Keratinocyte (primary cell): Measurements from ENCODE around the gene BID. TPM values are rescaled to one million over a fixed set of nuclear protein-coding genes. Genes with fewer than 3 reads are reported as not detected.

Experiments
- DNase-seq: peaks from one replicate; pipeline ENCODE4 v3.0.0-alpha.2; 2011; ENCODE audit warnings: low read depth, missing footprints, low spot score
- FAIRE-seq: peaks from 2 replicates; lab custom pipeline; 2011; peaks lifted over from hg19 to GRCh38; lab: Jason Lieb, UNC
- H2AFZ ChIP-seq: 2 replicates; pipeline ENCODE4 v1.6.0; 2012; ENCODE audit warnings: low read length, control low read depth, inconsistent platforms; ENCODE audit not compliant: control insufficient read depth
- H3K27ac ChIP-seq: 2 replicates; pipeline ENCODE4 v1.5.1; 2011; ENCODE audit warnings: low read length; ENCODE audit not compliant: control insufficient read depth, insufficient read depth
- H3K27me3 ChIP-seq: 3 replicates; pipeline ENCODE4 v1.6.0; 2011; ENCODE audit warnings: low read length; ENCODE audit not compliant: control insufficient read depth, insufficient read depth; ENCODE audit errors: extremely low read depth
- H3K36me3 ChIP-seq, 2 experiments: 2 replicates in 1 of 2; 3 replicates in 1 of 2; pipeline ENCODE4 v1.5.1; 2011; ENCODE audit warnings: low read length in 2 of 2, mild to moderate bottlenecking in 1 of 2; ENCODE audit not compliant: control insufficient read depth in 2 of 2, insufficient read depth in 2 of 2; ENCODE audit errors: extremely low read depth in 1 of 2
- H3K4me1 ChIP-seq: 3 replicates; pipeline ENCODE4 v1.5.1; 2011; ENCODE audit warnings: low read length; ENCODE audit not compliant: control insufficient read depth, insufficient read depth; ENCODE audit errors: extremely low read depth
- H3K4me2 ChIP-seq: 3 replicates; pipeline ENCODE4 v1.6.0; 2011; ENCODE audit warnings: low read depth, low read length; ENCODE audit not compliant: control insufficient read depth, insufficient read depth; ENCODE audit errors: extremely low read depth
- H3K4me3 ChIP-seq, 3 experiments: fragments of 200-600 bp in 1 of 3; sonication (generic) in 1 of 3; 2 replicates in 2 of 3; 3 replicates in 1 of 3; pipeline ENCODE4 v1.5.1; 2011 to 2016; ENCODE audit warnings: low read length in 3 of 3, mild to moderate bottlenecking in 3 of 3, control low read depth in 2 of 3, inconsistent platforms in 1 of 3, low read depth in 1 of 3, mixed read lengths in 1 of 3, mixed run types in 1 of 3, moderate library complexity in 1 of 3; ENCODE audit not compliant: control insufficient read depth in 2 of 3, insufficient read depth in 2 of 3; ENCODE audit errors: extremely low read depth in 1 of 3
- H3K79me2 ChIP-seq: 2 replicates; pipeline ENCODE4 v1.6.0; 2012; ENCODE audit warnings: low read length; ENCODE audit not compliant: control insufficient read depth, insufficient read depth
- H3K9ac ChIP-seq: 3 replicates; pipeline ENCODE4 v1.6.0; 2011; ENCODE audit warnings: low read length; ENCODE audit not compliant: control insufficient read depth, insufficient read depth; ENCODE audit errors: extremely low read depth
- H3K9me1 ChIP-seq: 3 replicates; pipeline ENCODE4 v1.6.0; 2011; ENCODE audit warnings: low read length; ENCODE audit not compliant: control insufficient read depth, insufficient read depth; ENCODE audit errors: extremely low read depth
- H3K9me3 ChIP-seq: 2 replicates; pipeline ENCODE4 v1.5.1; 2012; ENCODE audit warnings: low read depth, low read length; ENCODE audit not compliant: control insufficient read depth
- H4K20me1 ChIP-seq: 3 replicates; pipeline ENCODE4 v1.6.0; 2011; ENCODE audit warnings: low read length; ENCODE audit not compliant: control insufficient read depth, insufficient read depth; ENCODE audit errors: extremely low read depth
- EZH2 ChIP-seq: IDR thresholded peaks from one replicate; pipeline ENCODE4 v1.6.1; 2012; ENCODE audit warnings: inconsistent platforms, mild to moderate bottlenecking, low read length, moderate library complexity
- dilution Hi-C: fragments of 300-500 bp; cut with MboI; formaldehyde crosslinking; loops from one replicate; pipeline ENCODE4 v1.7.0; 2020; ENCODE audit warnings: low sequenced_read_pairs; ENCODE audit not compliant: extremely low pct_ligation_motif_present
- polyA plus RNA-seq, 5 experiments: library from polyadenylated mRNA; depleted of rRNA in 3 of 5; stranded (reverse) in 3 of 5; stranded (forward) in 1 of 5; unstranded in 1 of 5; fragments of >200 nt; gene quantifications; 1 replicate in 1 of 5; 2 replicates in 3 of 5; 3 replicates in 1 of 5; pipeline versions ENCODE4 v1.2.1 to v1.2.3, GENCODE V29; 2011 to 2012; ENCODE audit warnings: missing spikeins in 2 of 5, low read depth in 1 of 5, low replicate concordance in 1 of 5
- TF ChIP-seq, protein P1 (sequence below), 3 experiments: IDR thresholded peaks in 1 of 3; conservative IDR thresholded peaks in 1 of 3; optimal IDR thresholded peaks in 1 of 3; 2 replicates in 2 of 3; 3 replicates in 1 of 3; pipeline versions ENCODE3 to v1.5.1; 2011; ENCODE audit warnings: low read length in 3 of 3, mild to moderate bottlenecking in 3 of 3, moderate library complexity in 2 of 3, control low read depth in 1 of 3, inconsistent platforms in 1 of 3; ENCODE audit not compliant: insufficient read depth in 2 of 3; ENCODE audit errors: extremely low read depth in 1 of 3

The BID gene
- polyA plus RNA-seq, 1 donor (not counting 4 experiments of a cell fraction or from before 2014, with no cell fraction given) = 46.0 TPM

DNA sequence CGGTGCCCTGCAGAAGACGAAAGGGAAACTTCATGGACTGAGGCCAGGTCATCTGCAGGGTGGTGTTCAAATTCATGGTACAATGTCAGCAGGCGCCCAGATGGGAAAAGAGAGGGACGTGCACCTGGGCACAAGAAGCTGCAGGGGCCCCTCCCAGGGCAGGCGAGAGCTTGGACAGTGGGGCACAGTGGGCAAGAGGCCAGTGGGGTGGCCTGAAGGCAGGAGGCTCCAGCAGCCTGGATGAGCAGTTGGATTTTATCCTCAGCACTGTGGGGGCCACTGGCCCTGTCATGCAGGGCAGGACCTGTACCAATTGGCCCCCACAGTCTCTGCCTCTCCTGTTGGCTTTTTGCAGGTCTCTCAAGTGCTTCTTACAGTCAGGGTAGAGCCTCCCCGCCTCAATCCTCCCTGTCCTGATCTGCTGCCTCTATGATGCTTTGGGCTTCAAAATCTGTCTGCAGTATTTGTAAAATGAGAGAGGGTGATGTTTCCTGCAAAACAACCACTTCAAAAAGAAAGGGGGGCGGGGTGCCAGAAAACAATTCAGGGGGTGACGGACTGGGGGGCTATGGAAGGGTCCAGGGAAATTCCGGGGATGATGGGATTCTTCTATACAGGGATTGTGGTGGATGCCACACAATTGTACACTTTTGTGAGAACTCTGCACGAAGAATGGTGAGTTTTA is 1.7 kb upstream of the BID start:
- Histone ChIP-seq H3K27me3 (peaks cover 11% of the 10 kb centered on the region), H3K9me3 (no peaks in the 10 kb centered on the region), H3K9ac (no peak overlapping the region), H3K4me1 (peaks cover 13% of the 10 kb centered on the region), H3K9me1 (no peaks in the 10 kb centered on the region), H3K79me2 (peaks cover 11% of the 10 kb centered on the region), H3K4me3 (no peak overlapping the region), H2AFZ (no peak overlapping the region), H3K4me2 (no peak overlapping the region), H4K20me1 (peaks cover 11% of the 10 kb centered on the region), H3K27ac (no peak overlapping the region), H3K36me3 (no peaks in the 10 kb centered on the region)
- dilution Hi-C loops = no loop called here
- no peak for TF ChIP-seq EZH2
- TF ChIP-seq, protein P1, sequence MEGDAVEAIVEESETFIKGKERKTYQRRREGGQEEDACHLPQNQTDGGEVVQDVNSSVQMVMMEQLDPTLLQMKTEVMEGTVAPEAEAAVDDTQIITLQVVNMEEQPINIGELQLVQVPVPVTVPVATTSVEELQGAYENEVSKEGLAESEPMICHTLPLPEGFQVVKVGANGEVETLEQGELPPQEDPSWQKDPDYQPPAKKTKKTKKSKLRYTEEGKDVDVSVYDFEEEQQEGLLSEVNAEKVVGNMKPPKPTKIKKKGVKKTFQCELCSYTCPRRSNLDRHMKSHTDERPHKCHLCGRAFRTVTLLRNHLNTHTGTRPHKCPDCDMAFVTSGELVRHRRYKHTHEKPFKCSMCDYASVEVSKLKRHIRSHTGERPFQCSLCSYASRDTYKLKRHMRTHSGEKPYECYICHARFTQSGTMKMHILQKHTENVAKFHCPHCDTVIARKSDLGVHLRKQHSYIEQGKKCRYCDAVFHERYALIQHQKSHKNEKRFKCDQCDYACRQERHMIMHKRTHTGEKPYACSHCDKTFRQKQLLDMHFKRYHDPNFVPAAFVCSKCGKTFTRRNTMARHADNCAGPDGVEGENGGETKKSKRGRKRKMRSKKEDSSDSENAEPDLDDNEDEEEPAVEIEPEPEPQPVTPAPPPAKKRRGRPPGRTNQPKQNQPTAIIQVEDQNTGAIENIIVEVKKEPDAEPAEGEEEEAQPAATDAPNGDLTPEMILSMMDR (optimal IDR thresholded peaks at IDR 0.05 in 1 of 3, IDR thresholded peaks at IDR 0.05 in 1 of 3, conservative IDR thresholded peaks at IDR 0.05 in 1 of 3; ENCODE audit: extremely low read depth in 1 of 3, insufficient read depth in 2 of 3, low read length in 3 of 3) = no peak
- no peak for DNase-seq
- no peak for FAIRE-seq

DNA sequence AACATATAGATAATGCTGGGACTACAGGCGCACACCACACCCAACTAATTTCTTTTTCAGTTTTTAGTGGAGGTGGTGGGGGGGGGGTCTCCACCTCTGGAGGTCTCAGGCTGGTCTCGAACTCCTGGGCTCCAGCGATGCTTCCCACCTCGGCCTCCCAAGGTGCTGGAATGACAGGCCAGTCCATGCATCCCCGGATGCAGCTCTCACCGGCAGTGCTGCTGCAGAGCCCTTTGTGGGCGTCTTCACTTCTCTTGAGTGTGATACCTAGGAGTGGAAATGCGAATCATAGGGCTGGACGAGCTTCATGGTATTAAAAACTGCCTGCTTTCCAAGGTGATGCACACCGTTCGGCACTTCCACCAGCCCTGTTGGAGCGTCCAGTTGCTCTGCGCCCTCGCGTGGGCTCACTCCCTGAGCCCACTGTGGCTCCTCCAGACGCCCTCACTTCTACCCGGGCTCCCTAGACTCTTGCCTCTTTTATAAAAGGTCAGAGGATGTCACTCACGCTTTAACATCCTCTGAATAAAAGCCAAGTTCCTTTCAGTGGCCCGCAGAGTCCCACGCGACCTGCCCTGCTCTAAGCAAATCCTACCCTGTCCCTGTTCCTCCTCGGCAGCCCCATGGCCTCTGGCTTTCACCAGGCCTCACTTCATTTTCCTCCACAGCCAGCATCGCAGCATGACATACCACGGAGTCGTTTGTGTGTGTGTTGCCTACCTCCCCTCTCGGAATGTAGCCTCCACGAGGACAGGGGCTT is 837 bp upstream of the BID start:
- no peak overlapping the region for H3K27ac ChIP-seq
- no peak overlapping the region for H2AFZ ChIP-seq
- DNase-seq (no peak), FAIRE-seq (no peak)
- peak overlapping the region in 2 of 3 experiments; percentile 57 to 60 for H3K4me3 ChIP-seq
- no peaks in the 10 kb centered on the region for H3K9me3 ChIP-seq
- peaks cover 13% of the 10 kb centered on the region for H3K4me1 ChIP-seq
- H3K9ac ChIP-seq = no peak overlapping the region
- dilution Hi-C loops = no loop called here
- TF ChIP-seq EZH2 = no peak
- TF ChIP-seq, protein P1 (optimal IDR thresholded peaks at IDR 0.05 in 1 of 3, IDR thresholded peaks at IDR 0.05 in 1 of 3, conservative IDR thresholded peaks at IDR 0.05 in 1 of 3; ENCODE audit: extremely low read depth in 1 of 3, insufficient read depth in 2 of 3, low read length in 3 of 3) = no peak
- H3K79me2 ChIP-seq = peaks cover 11% of the 10 kb centered on the region
- peaks cover 13% of the 10 kb centered on the region for H4K20me1 ChIP-seq
- H3K36me3 ChIP-seq = no peaks in the 10 kb centered on the region
- H3K27me3 ChIP-seq = peaks cover 11% of the 10 kb centered on the region
- H3K4me2 ChIP-seq = peak overlapping the region; percentile 97
- H3K9me1 ChIP-seq = no peaks in the 10 kb centered on the region
